ENCODE results near the gene SLC16A14.

- TF ChIP-seq, protein P1, sequence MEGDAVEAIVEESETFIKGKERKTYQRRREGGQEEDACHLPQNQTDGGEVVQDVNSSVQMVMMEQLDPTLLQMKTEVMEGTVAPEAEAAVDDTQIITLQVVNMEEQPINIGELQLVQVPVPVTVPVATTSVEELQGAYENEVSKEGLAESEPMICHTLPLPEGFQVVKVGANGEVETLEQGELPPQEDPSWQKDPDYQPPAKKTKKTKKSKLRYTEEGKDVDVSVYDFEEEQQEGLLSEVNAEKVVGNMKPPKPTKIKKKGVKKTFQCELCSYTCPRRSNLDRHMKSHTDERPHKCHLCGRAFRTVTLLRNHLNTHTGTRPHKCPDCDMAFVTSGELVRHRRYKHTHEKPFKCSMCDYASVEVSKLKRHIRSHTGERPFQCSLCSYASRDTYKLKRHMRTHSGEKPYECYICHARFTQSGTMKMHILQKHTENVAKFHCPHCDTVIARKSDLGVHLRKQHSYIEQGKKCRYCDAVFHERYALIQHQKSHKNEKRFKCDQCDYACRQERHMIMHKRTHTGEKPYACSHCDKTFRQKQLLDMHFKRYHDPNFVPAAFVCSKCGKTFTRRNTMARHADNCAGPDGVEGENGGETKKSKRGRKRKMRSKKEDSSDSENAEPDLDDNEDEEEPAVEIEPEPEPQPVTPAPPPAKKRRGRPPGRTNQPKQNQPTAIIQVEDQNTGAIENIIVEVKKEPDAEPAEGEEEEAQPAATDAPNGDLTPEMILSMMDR (IDR thresholded peaks at IDR 0.05; ENCODE audit: insufficient read depth, low read length, poor library complexity, severe bottlenecking): no peak
- TF ChIP-seq EZH2phosphoT487 (conservative IDR thresholded peaks at IDR 0.05; ENCODE audit: low read length): no peak
Observed at GRCh38 chr2:230097841-230098240, 29.1 kb upstream of the SLC16A14 start.
